Fibroblast of mammary gland (primary cell): ENCODE measurements around the gene PRICKLE1.

Source experiments
- DNase-seq: peaks from one replicate; pipeline ENCODE4 v3.0.0-alpha.2; 2010; ENCODE audit warnings: low read depth
- H3K4me3 ChIP-seq: 2 replicates; pipeline ENCODE4 v1.5.1; 2011; ENCODE audit warnings: low read depth, mild to moderate bottlenecking, low read length, moderate library complexity; ENCODE audit not compliant: control insufficient read depth
- TF ChIP-seq, protein P1 (sequence below): conservative IDR thresholded peaks from 2 replicates; pipeline ENCODE4 v1.5.1; 2011; ENCODE audit warnings: low read depth, low read length, inconsistent platforms; ENCODE audit not compliant: control insufficient read depth, insufficient read depth

The PRICKLE1 gene

DNA sequence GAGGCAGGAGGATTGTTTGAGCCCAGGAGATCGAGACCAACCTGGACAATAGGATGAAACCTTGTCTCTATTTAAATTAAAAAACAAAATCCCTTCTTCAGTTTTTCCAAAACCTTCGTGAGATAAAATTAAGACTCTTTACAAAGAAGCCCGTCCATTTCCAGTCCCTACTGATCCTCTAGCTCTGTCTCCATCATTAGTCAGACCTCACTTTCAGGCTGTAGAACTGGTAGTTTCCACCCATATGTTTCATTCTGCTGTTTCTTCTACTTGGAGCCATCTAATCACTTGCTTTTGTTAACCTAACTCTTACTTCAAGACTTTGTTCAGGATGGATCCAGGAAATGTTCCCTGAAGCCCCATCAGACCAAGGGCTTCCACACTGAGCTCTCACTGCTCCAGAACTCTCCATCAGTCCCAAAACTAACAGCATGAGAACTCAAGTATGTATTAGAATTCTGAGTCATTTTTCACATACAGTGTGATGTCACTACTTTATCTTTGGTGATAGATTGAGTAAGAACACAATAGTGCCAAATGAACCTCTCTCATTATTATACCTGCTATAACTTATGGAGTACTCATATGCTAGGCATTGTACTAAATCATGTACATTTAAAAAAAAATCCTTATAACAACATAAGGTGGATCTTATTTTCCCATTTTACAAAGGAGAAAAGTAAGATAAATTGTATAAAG, 90.8 kb downstream of the PRICKLE1 start:
- peak; percentile 47 for DNase-seq
- no peak overlapping the region for H3K4me3 ChIP-seq
- TF ChIP-seq, protein P1, sequence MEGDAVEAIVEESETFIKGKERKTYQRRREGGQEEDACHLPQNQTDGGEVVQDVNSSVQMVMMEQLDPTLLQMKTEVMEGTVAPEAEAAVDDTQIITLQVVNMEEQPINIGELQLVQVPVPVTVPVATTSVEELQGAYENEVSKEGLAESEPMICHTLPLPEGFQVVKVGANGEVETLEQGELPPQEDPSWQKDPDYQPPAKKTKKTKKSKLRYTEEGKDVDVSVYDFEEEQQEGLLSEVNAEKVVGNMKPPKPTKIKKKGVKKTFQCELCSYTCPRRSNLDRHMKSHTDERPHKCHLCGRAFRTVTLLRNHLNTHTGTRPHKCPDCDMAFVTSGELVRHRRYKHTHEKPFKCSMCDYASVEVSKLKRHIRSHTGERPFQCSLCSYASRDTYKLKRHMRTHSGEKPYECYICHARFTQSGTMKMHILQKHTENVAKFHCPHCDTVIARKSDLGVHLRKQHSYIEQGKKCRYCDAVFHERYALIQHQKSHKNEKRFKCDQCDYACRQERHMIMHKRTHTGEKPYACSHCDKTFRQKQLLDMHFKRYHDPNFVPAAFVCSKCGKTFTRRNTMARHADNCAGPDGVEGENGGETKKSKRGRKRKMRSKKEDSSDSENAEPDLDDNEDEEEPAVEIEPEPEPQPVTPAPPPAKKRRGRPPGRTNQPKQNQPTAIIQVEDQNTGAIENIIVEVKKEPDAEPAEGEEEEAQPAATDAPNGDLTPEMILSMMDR = no peak

DNA sequence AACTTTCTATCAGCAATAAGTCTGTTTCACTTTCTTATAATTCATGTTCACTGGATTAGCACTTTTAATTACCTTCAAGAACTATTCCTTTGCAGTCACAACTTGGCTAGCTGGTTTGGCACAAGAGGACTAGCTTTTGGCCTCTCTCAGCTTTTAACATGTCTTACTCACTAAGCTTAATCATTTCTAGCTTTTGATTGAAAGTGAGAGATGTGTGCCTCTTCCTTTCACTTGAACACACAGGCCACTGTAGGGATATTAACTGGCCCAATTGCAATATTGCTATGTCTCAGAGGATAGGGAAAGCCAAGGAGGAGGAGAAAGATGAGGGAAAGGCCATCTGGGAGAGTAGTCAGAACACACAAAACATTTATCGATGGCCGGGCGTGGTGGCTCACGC, 92.7 kb downstream of the PRICKLE1 start:
- no peak for DNase-seq
- no peak overlapping the region for H3K4me3 ChIP-seq
- TF ChIP-seq, protein P1 = no peak

DNA sequence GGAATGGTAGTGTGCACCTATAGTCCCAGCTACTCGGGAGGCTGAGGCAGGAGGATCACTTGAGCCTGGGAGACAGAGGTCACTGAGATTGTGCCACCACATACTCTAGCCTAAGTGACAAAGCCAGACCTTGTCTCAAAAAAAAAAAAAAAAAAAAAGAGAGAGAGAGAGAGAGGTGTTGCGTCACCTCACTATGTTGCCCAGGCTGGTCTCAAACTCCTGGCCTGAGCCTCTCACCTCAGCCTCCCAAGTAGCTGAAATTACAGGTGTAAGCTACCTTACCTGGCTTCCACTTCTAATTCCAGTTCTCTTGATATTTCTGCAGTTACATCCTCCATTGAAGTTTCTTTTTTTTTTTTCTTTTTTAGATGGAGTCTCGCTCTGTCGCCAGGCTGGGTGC, 94.3 kb downstream of the PRICKLE1 start:
- no peak overlapping the region for H3K4me3 ChIP-seq
- TF ChIP-seq, protein P1 = no peak
- DNase-seq = no peak

- DNase-seq = no peak
- no peak overlapping the region for H3K4me3 ChIP-seq
- TF ChIP-seq, protein P1 = no peak
Measured at GRCh38 chr12:42492267-42492666, 97.3 kb downstream of the PRICKLE1 start.

DNA sequence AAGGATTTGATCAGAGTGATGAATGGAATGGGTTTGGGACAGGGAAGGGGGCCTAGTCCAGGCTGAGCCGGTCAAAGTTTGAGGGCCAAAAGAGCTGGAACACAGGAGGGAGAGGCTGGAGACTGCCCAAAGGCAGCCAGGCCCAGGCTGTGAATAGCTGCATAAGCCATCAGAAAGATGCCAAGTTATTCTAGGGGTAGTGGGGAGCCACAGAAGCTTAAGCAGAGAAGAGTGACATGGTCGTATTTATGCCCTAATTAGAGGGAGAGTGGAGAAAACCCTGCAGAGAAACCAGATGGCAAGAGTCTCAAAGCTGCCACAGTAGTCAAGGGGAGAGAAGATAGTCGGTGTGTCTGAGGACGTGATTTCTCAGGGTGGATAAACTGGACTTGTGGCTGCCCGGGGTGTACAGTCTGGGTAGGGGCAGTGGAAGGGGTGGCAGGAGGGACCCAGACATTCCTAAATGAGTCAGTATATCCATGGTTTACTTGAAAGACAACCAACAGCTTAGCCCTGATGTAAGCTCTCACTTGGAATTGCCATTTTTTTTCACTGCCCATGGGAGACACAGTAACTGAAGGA, 99.2 kb downstream of the PRICKLE1 start:
- no peak for DNase-seq
- TF ChIP-seq, protein P1 = no peak
- no peak overlapping the region for H3K4me3 ChIP-seq

DNA sequence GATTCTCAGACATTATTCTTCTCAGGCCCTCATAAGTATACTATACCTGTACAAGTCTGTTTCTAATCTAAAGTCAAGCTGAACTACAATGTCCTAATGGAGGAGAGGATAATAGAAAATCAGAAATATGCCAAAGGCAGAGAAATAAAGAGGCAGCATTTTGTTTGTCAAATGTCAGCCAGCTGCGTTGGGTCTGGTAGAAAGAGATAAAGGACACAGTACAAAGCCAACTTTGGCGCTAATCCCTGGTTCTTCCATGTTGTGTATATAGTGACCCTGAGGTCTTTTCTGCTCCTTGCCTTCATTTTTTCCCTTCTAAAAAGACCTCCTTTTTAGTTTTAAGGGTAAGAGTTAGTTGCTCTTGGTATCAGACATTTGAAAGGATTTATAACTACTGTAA, 103.1 kb downstream of the PRICKLE1 start:
- H3K4me3 ChIP-seq = no peak overlapping the region
- TF ChIP-seq, protein P1 = no peak
- no peak for DNase-seq
